Breast epithelium (tissue), 3 donors: ENCODE data around the gene AGPAT3.

Experiments used
- CTCF ChIP-seq, 3 donors: fragments of 450-650 bp; IDR thresholded peaks; one replicate each; pipeline ENCODE4 v1.5.1; 2016 to 2017; ENCODE audit warnings: antibody characterized with exemption in 3 of 3, mild to moderate bottlenecking in 3 of 3, moderate library complexity in 3 of 3
- POLR2A ChIP-seq: fragments of 450-650 bp; IDR thresholded peaks from one replicate; pipeline ENCODE4 v1.6.1; 2016; ENCODE audit warnings: antibody characterized with exemption, mild to moderate bottlenecking, moderate library complexity
- POLR2AphosphoS5 ChIP-seq, 3 donors: sonication (generic); formaldehyde crosslinking; IDR thresholded peaks; one replicate each; pipeline ENCODE4 v1.6.1; 2017; ENCODE audit warnings: antibody characterized with exemption in 3 of 3

DNA sequence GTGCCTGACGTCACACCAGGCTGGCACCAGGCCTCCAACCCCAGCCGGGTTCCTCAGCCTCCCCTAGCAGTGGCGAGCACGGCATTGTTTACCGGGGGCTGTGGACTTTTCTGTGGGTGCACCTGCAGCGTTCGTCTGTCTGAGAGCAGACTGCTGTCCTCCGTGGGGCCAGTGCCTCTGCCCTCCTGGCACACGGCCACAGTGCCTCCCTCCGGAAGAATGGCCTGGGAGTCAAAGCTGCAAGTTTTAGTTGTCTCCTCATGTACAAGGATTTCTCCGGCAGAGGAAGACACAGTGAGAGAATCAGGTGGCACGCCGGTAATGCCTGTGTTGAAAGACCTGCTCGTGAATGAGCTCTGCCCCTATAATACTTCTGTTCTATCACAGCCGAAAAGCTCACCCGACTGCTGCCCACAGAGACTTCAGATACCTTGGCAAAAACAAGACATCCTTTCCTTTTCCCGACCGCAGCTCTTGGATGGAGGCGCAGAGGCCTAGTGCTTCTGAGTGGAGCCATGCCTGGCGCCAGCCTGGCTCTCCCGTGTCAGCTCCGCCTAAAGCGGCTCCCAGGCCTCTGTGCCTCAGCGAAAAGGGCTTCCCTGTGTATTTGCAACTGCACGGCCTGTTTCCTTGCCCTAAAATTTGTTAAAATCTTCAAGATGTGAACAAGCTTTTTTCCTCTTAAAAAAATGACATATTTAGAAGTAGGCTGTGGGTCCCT lies 71.4 kb downstream of the AGPAT3 start:
- TF ChIP-seq POLR2A (no peak), CTCF (IDR thresholded peaks at IDR 0.05) (no peak), POLR2AphosphoS5 (IDR thresholded peaks at IDR 0.05) (no peak)
